ENCODE measurements around the gene ADGRL1.

ADGRL1 gene

GRCh38 chr19:14118165-14119051, 87.6 kb downstream of the ADGRL1 start:
- H3K27ac ChIP-seq: peak overlapping the region; percentile 91
- TF ChIP-seq CTCF (conservative IDR thresholded peaks at IDR 0.05): no peak

- no peak for TF ChIP-seq CTCF (conservative IDR thresholded peaks at IDR 0.05)
- peak within 1 kb of the TSS; percentile 91 for H3K27ac ChIP-seq
Measured at GRCh38 chr19:14117668-14118164, 88.3 kb downstream of the ADGRL1 start, which contains the start of gene PRKACA. Gene PRKACA (minus strand): TSS chr19:14117762. CDS start chr19:14117547, 215 bp downstream.

GRCh38 chr19:14116918-14117578, 88.9 kb downstream of the ADGRL1 start:
- H3K27ac ChIP-seq: peak overlapping the region; percentile 91
- no peak for TF ChIP-seq CTCF (conservative IDR thresholded peaks at IDR 0.05)

- peak overlapping the region; percentile 91; the same call in 1 of the 2 replicates for H3K27ac ChIP-seq
Measured at GRCh38 chr19:14116525-14116917, 89.4 kb downstream of the ADGRL1 start.

GRCh38 chr19:14115756-14116155, 90.2 kb downstream of the ADGRL1 start:
- peak overlapping the region; percentile 91; the same call in 1 of the 2 replicates for H3K27ac ChIP-seq
- TF ChIP-seq CTCF (conservative IDR thresholded peaks at IDR 0.05): no peak

More at GRCh38 chr19:14116525-14116917, 89.4 kb downstream of the ADGRL1 start:
- TF ChIP-seq CTCF (conservative IDR thresholded peaks at IDR 0.05): no peak

- TF ChIP-seq CTCF (conservative IDR thresholded peaks at IDR 0.05): peak; percentile 77
- H3K27ac ChIP-seq: no peak overlapping the region
Measured at GRCh38 chr19:14114854-14115253, 91.1 kb downstream of the ADGRL1 start.

GRCh38 chr19:14114439-14114838, 91.5 kb downstream of the ADGRL1 start:
- H3K27ac ChIP-seq: no peak overlapping the region
- no peak for TF ChIP-seq CTCF (conservative IDR thresholded peaks at IDR 0.05)
